Measurements from ENCODE around the gene AKT2. TPM values are rescaled to one million over a fixed set of nuclear protein-coding genes. Genes with fewer than 3 reads are reported as not detected.

The AKT2 gene
- polyA plus RNA-seq, 2 donors: 51.9 to 56.0 TPM

Other genes with a start within 250 kb of the AKT2 start
- 1 to 10 TPM; 2.4 to 5.5 TPM for gene ZNF780B, start 229.1 kb downstream of the AKT2 start, polyA plus RNA-seq
- gene ZNF780A, start 194.4 kb downstream of the AKT2 start, polyA plus RNA-seq: 10 to 100 TPM; 17.7 to 20.9 TPM
- 10 to 100 TPM in 1 of 2 donors, 1 to 10 TPM in 1; 5.9 to 13.5 TPM for gene MAP3K10, start 93.9 kb downstream of the AKT2 start, polyA plus RNA-seq
- not detected for gene TTC9B, start 67.0 kb downstream of the AKT2 start, polyA plus RNA-seq
- under 1 TPM; 0.06 to 0.07 TPM for gene CCNP, start 58.7 kb downstream of the AKT2 start, polyA plus RNA-seq
- gene C19orf47, start 63.1 kb upstream of the AKT2 start, polyA plus RNA-seq: 10 to 100 TPM; 13.8 to 15.4 TPM
- gene PLD3, start 63.4 kb upstream of the AKT2 start, polyA plus RNA-seq: 10 to 100 TPM; 46.6 to 60.1 TPM
- gene HIPK4, start 104.8 kb upstream of the AKT2 start, polyA plus RNA-seq: under 1 TPM; 0.04 to 0.08 TPM
- 1 to 10 TPM; 1.0 to 1.1 TPM for gene PRX, start 128.0 kb upstream of the AKT2 start, polyA plus RNA-seq
- gene SERTAD1, start 140.6 kb upstream of the AKT2 start, polyA plus RNA-seq: 10 to 100 TPM; 20.7 to 21.5 TPM
- 10 to 100 TPM; 12.2 to 19.1 TPM for gene SERTAD3, start 159.0 kb upstream of the AKT2 start, polyA plus RNA-seq
- 100 to 1,000 TPM; 213 to 241 TPM for gene BLVRB, start 180.4 kb upstream of the AKT2 start, polyA plus RNA-seq
- 1 to 10 TPM in 1 of 2 donors, under 1 TPM in 1; 0.68 to 1.2 TPM for gene SPTBN4, start 181.7 kb upstream of the AKT2 start, polyA plus RNA-seq